K562 (cell line): ENCODE measurements around the gene IZUMO4. TPM values are rescaled to one million over a fixed set of nuclear protein-coding genes. Genes with fewer than 3 reads are reported as not detected.

Experiments used
- E2F6 ChIP-seq, 2 experiments: IDR thresholded peaks; 2 replicates each; pipeline ENCODE4 v1.6.1; 2011; ENCODE audit warnings: borderline replicate concordance in 1 of 2, control low read depth in 1 of 2, low read depth in 1 of 2, low read length in 1 of 2, mild to moderate bottlenecking in 1 of 2, mixed read lengths in 1 of 2, moderate library complexity in 1 of 2; ENCODE audit not compliant: insufficient read depth in 1 of 2, insufficient read length in 1 of 2, poor library complexity in 1 of 2, severe bottlenecking in 1 of 2; ENCODE audit errors: extremely low read depth in 1 of 2
- EGR1 ChIP-seq: fragments of 450-650 bp; conservative IDR thresholded peaks from 2 replicates; pipeline ENCODE4 v1.6.1; 2017; ENCODE audit warnings: mild to moderate bottlenecking
- ETV6 ChIP-seq, 3 experiments: fragments of 150-350 bp in 1 of 3; sonication (generic) in 1 of 3; formaldehyde crosslinking in 1 of 3; IDR thresholded peaks; 2 replicates each; pipeline versions ENCODE4 v1.6.1 to v1.8.0; 2014 to 2022; ENCODE audit warnings: borderline replicate concordance in 2 of 3, low read depth in 2 of 3, antibody characterized with exemption in 1 of 3, low read length in 1 of 3, mild to moderate bottlenecking in 1 of 3, missing genetic modification reagents in 1 of 3
- HOMEZ ChIP-seq: fragments of 250-450 bp; sonication (Bioruptor Pico); IDR thresholded peaks from 2 replicates; pipeline ENCODE4 v1.4.0; 2020; ENCODE audit warnings: mild to moderate bottlenecking, moderate library complexity
- NCOA2 ChIP-seq, 2 experiments: fragments of 450-650 bp; IDR thresholded peaks; 2 replicates each; pipeline ENCODE4 v1.6.1; 2018; ENCODE audit warnings: mild to moderate bottlenecking in 2 of 2, moderate library complexity in 1 of 2; ENCODE audit not compliant: partially characterized antibody in 2 of 2
- NR2C2 ChIP-seq, 2 experiments: fragments of 200-800 bp in 1 of 2; sonication (Bioruptor generic) in 1 of 2; sonication (generic) in 1 of 2; formaldehyde crosslinking in 1 of 2; IDR thresholded peaks; 2 replicates each; pipeline versions ENCODE4 v1.6.1 to v1.8.0; 2016 to 2022; ENCODE audit warnings: mild to moderate bottlenecking in 1 of 2, missing compliant biosample characterization in 1 of 2, missing genetic modification characterization in 1 of 2, missing genetic modification reagents in 1 of 2
- SMAD1 ChIP-seq: fragments of 150-350 bp; IDR thresholded peaks from 2 replicates; pipeline ENCODE4 v1.6.1; 2014; ENCODE audit warnings: low read length, low read depth; ENCODE audit not compliant: partially characterized antibody
- SUPT5H ChIP-seq: fragments of 450-650 bp; IDR thresholded peaks from 2 replicates; pipeline ENCODE4 v1.6.1; 2016
- ZBTB1 ChIP-seq: sonication (generic); formaldehyde crosslinking; IDR thresholded peaks from 2 replicates; pipeline ENCODE4 v1.8.1; 2023; ENCODE audit warnings: missing genetic modification reagents, low read depth, mild to moderate bottlenecking, borderline replicate concordance
- ZNF212 ChIP-seq: fragments of 450-650 bp; formaldehyde crosslinking; IDR thresholded peaks from 2 replicates; pipeline ENCODE4 v1.4.0; 2020; ENCODE audit warnings: mild to moderate bottlenecking
- ZNF609 ChIP-seq: sonication (generic); formaldehyde crosslinking; IDR thresholded peaks from 2 replicates; pipeline ENCODE4 v1.8.1; 2023; ENCODE audit warnings: missing genetic modification reagents, mild to moderate bottlenecking, borderline replicate concordance
- ZNF668 ChIP-seq: fragments of 250-450 bp; sonication (Bioruptor Pico); IDR thresholded peaks from 2 replicates; pipeline ENCODE4 v1.8.0; 2022; ENCODE audit warnings: mild to moderate bottlenecking, inconsistent platforms
- polyA plus RNA-seq, 8 experiments: library from polyadenylated mRNA; depleted of rRNA in 4 of 8; stranded (reverse) in 5 of 8; unstranded in 3 of 8; fragments of >200 nt; fragmentation: Nextera tagmentation in 2 of 8; fragmentation: Illumina TruSeq in 1 of 8; extraction: Ambion mirVana in 2 of 8; extraction: Trizol in 1 of 8; gene quantifications; 2 replicates each; pipeline versions ENCODE4 v1.2.1 to v1.2.3, GENCODE V29; 2011 to 2014; ENCODE audit warnings: inconsistent platforms in 1 of 8, missing spikeins in 1 of 8
- total RNA-seq, 7 experiments: library from RNA; depleted of rRNA in 6 of 7; stranded (reverse); fragments of >200 nt in 6 of 7; fragmentation: Illumina TruSeq in 2 of 7; extraction: Trizol in 2 of 7; gene quantifications; 2 replicates each; pipeline versions ENCODE4 v1.2.1 to v1.2.3, GENCODE V29; 2011 to 2021; ENCODE audit warnings: low replicate concordance in 1 of 7
- TF ChIP-seq, protein P1 (sequence below), 3 experiments: fragments of 200-800 bp in 1 of 3; fragments of 250-450 bp in 1 of 3; fragments of 450-650 bp in 1 of 3; sonication (Bioruptor Pico) in 1 of 3; sonication (Bioruptor generic) in 1 of 3; formaldehyde crosslinking in 1 of 3; IDR thresholded peaks; 2 replicates each; pipeline versions ENCODE4 v1.6.1 to v1.8.0; 2016 to 2022; ENCODE audit warnings: mild to moderate bottlenecking in 2 of 3, missing genetic modification characterization in 2 of 3, missing compliant biosample characterization in 1 of 3, moderate library complexity in 1 of 3

Gene IZUMO4
- total and polyA plus RNA-seq, 9 of the 15 experiments (the other 6 are each of a cell fraction or from before 2014, with no cell fraction given) = 0.07 to 3.9 (median 1.2) TPM

GRCh38 chr19:2060884-2061494 is 35.7 kb upstream of the IZUMO4 start (continued):
- peak; percentile 85; the same call in 1 of the 2 replicates for TF ChIP-seq ZNF609 (CRISPR knock-in tag)
- TF ChIP-seq HOMEZ (CRISPR knock-in tag) = no peak
- peak; percentile 33 to 88 for TF ChIP-seq E2F6 (IDR thresholded peaks at IDR 0.05; ENCODE audit: borderline replicate concordance in 1 of 2, extremely low read depth in 1 of 2, insufficient read depth in 1 of 2, insufficient read length in 1 of 2, low read depth in 1 of 2, low read length in 1 of 2, poor library complexity in 1 of 2, severe bottlenecking in 1 of 2)
- peak; percentile 44; the same call in 1 of the 2 replicates for TF ChIP-seq NR2C2 (CRISPR knock-in tag; IDR thresholded peaks at IDR 0.05)
- TF ChIP-seq NR2C2 (tag; IDR thresholded peaks at IDR 0.05) = no peak
- 0 out of 2 replicates have a peak, but pooled peaks have one; percentile 4 for TF ChIP-seq EGR1
- peak; percentile 22 for TF ChIP-seq SMAD1
- TF ChIP-seq, protein P1, sequence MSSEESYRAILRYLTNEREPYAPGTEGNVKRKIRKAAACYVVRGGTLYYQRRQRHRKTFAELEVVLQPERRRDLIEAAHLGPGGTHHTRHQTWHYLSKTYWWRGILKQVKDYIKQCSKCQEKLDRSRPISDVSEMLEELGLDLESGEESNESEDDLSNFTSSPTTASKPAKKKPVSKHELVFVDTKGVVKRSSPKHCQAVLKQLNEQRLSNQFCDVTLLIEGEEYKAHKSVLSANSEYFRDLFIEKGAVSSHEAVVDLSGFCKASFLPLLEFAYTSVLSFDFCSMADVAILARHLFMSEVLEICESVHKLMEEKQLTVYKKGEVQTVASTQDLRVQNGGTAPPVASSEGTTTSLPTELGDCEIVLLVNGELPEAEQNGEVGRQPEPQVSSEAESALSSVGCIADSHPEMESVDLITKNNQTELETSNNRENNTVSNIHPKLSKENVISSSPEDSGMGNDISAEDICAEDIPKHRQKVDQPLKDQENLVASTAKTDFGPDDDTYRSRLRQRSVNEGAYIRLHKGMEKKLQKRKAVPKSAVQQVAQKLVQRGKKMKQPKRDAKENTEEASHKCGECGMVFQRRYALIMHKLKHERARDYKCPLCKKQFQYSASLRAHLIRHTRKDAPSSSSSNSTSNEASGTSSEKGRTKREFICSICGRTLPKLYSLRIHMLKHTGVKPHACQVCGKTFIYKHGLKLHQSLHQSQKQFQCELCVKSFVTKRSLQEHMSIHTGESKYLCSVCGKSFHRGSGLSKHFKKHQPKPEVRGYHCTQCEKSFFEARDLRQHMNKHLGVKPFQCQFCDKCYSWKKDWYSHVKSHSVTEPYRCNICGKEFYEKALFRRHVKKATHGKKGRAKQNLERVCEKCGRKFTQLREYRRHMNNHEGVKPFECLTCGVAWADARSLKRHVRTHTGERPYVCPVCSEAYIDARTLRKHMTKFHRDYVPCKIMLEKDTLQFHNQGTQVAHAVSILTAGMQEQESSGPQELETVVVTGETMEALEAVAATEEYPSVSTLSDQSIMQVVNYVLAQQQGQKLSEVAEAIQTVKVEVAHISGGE (CRISPR knock-in tag; IDR thresholded peaks at IDR 0.05) = peak in 1 of 3 experiments; percentile 19; a peak in 1 of 6 replicates
- TF ChIP-seq ZNF212 (CRISPR knock-in tag) = peak; percentile 81; the same call in 1 of the 2 replicates
- peak; percentile 73; the same call in 1 of the 2 replicates for TF ChIP-seq ZBTB1 (CRISPR knock-in tag)
- TF ChIP-seq ETV6 (IDR thresholded peaks at IDR 0.05; ENCODE audit: borderline replicate concordance in 1 of 2, low read depth in 2 of 2, low read length in 1 of 2) = no peak
- no peak for TF ChIP-seq ETV6 (CRISPR knock-in tag; IDR thresholded peaks at IDR 0.05; ENCODE audit: borderline replicate concordance)
- no peak for TF ChIP-seq NCOA2 (IDR thresholded peaks at IDR 0.05; ENCODE audit: partially characterized antibody in 2 of 2)
- 0 out of 2 replicates have a peak, but pooled peaks have one; percentile 20 for TF ChIP-seq SUPT5H
- TF ChIP-seq ZNF668 (CRISPR knock-in tag) = no peak
